ENCODE results near the gene GAS2L1.

Gene GAS2L1
- 6.1 to 31.7 (median 16.2) reads per million in 18 experiments for total RNA-seq

GRCh38 chr22:29306175-29306834 lies at the start of gene GAS2L1:
Gene GAS2L1 (plus strand): TSS chr22:29306650. CDS start chr22:29308106, 1,456 bp downstream.
- peak; percentile 68 to 74 for DNase-seq

GRCh38 chr22:29257751-29258181 lies 48.7 kb upstream of the GAS2L1 start:
- DNase-seq: no peak

GRCh38 chr22:29258407-29259252 lies 47.8 kb upstream of the GAS2L1 start:
- DNase-seq: no peak

- no peak for DNase-seq
These were observed 47.1 kb upstream of the GAS2L1 start for GRCh38 chr22:29259253-29259899.

- no peak for DNase-seq
These were observed 46.4 kb upstream of the GAS2L1 start for GRCh38 chr22:29260031-29260560.

GRCh38 chr22:29260601-29261315 lies 45.7 kb upstream of the GAS2L1 start:
- DNase-seq: no peak

GRCh38 chr22:29263791-29264276 lies 42.6 kb upstream of the GAS2L1 start:
- DNase-seq: no peak

GRCh38 chr22:29265305-29265704 lies 41.1 kb upstream of the GAS2L1 start:
- no peak for DNase-seq

GRCh38 chr22:29265929-29266328 lies 40.5 kb upstream of the GAS2L1 start:
- DNase-seq: no peak

GRCh38 chr22:29266564-29267461 lies 39.6 kb upstream of the GAS2L1 start:
- DNase-seq: no peak

- no peak for DNase-seq
These were observed 39.0 kb upstream of the GAS2L1 start for GRCh38 chr22:29267462-29267857.

- DNase-seq: peak; percentile 96
These were observed 38.5 kb upstream of the GAS2L1 start, which contains the start of the genes EWSR1 and RHBDD3 for GRCh38 chr22:29267858-29268510. Gene EWSR1 (plus strand): TSS chr22:29268268. CDS start chr22:29268337, 69 bp downstream. Gene RHBDD3 (minus strand): TSS chr22:29267981. CDS start chr22:29265626, 2,355 bp downstream.

- DNase-seq: peak; percentile 41 to 56
These were observed 37.8 kb upstream of the GAS2L1 start for GRCh38 chr22:29268511-29269229.

- DNase-seq: no peak
These were observed 37.2 kb upstream of the GAS2L1 start for GRCh38 chr22:29269230-29269604.

GRCh38 chr22:29269731-29270474 lies 36.5 kb upstream of the GAS2L1 start:
- no peak for DNase-seq

GRCh38 chr22:29270475-29271271 lies 35.8 kb upstream of the GAS2L1 start:
- peak; percentile 32 to 40 for DNase-seq

- DNase-seq: no peak
These were observed 33.8 kb upstream of the GAS2L1 start for GRCh38 chr22:29272624-29273023.

- DNase-seq: no peak
These were observed 31.3 kb upstream of the GAS2L1 start for GRCh38 chr22:29275167-29275566.

Measured in inflammatory macrophage (primary cell).